Parathyroid adenoma (tissue), 2 donors: ENCODE data around the gene DNASE1L1.

Source experiments
- H2AFZ ChIP-seq: fragments of 300-600 bp; sonication (generic); one replicate; pipeline ENCODE4 v1.7.0; 2017; ENCODE audit warnings: antibody characterized with exemption, mild to moderate bottlenecking
- H3K27ac ChIP-seq: fragments of 300-600 bp; sonication (generic); one replicate; pipeline ENCODE4 v1.7.0; 2017
- H3K27me3 ChIP-seq: fragments of 300-600 bp; sonication (generic); one replicate; pipeline ENCODE4 v1.7.0; 2017; ENCODE audit warnings: low read length; ENCODE audit not compliant: control insufficient read depth, insufficient read depth
- H3K36me3 ChIP-seq: fragments of 300-600 bp; sonication (generic); one replicate; pipeline ENCODE4 v1.7.0; 2017; ENCODE audit warnings: low read length; ENCODE audit not compliant: control insufficient read depth, insufficient read depth
- H3K4me1 ChIP-seq: fragments of 300-600 bp; sonication (generic); one replicate; pipeline ENCODE4 v1.7.0; 2017; ENCODE audit warnings: control low read depth
- H3K4me2 ChIP-seq: fragments of 300-600 bp; sonication (generic); one replicate; pipeline ENCODE4 v1.7.0; 2017; ENCODE audit warnings: low read length
- H3K4me3 ChIP-seq: fragments of 300-600 bp; sonication (generic); one replicate; pipeline ENCODE4 v1.7.0; 2017; ENCODE audit warnings: low read depth, low read length
- H3K79me2 ChIP-seq: fragments of 300-600 bp; sonication (generic); one replicate; pipeline ENCODE4 v1.7.0; 2017; ENCODE audit warnings: control low read depth
- H3K9ac ChIP-seq: fragments of 300-600 bp; sonication (generic); one replicate; pipeline ENCODE4 v1.7.0; 2017; ENCODE audit warnings: mild to moderate bottlenecking
- H3K9me3 ChIP-seq: fragments of 300-600 bp; sonication (generic); one replicate; pipeline ENCODE4 v1.7.0; 2017; ENCODE audit warnings: low read length; ENCODE audit not compliant: control insufficient read depth
- CTCF ChIP-seq: fragments of 300-600 bp; sonication (generic); IDR thresholded peaks from one replicate; pipeline ENCODE4 v1.7.0; 2017; ENCODE audit warnings: antibody characterized with exemption, mild to moderate bottlenecking
- donor health status: primary hyperparathyroidism.

Gene DNASE1L1

GRCh38 chrX:154411981-154412340 is 2.9 kb upstream of the DNASE1L1 start:
- Histone ChIP-seq H3K4me3 (peak overlapping the region; percentile 68), H3K79me2 (no peaks in the 10 kb centered on the region), H2AFZ (peak overlapping the region; percentile 89), H3K27me3 (no peaks in the 10 kb centered on the region), H3K27ac (peak overlapping the region; percentile 85), H3K9ac (peak overlapping the region; percentile 67), H3K36me3 (no peaks in the 10 kb centered on the region), H3K9me3 (no peaks in the 10 kb centered on the region), H3K4me2 (peak overlapping the region; percentile 54), H3K4me1 (peaks cover 2% of the 10 kb centered on the region)
- no peak for TF ChIP-seq CTCF

- H3K9me3 ChIP-seq = no peaks in the 10 kb centered on the region
- H3K4me1 ChIP-seq = peaks cover 2% of the 10 kb centered on the region
- no peak overlapping the region for H3K4me3 ChIP-seq
- H2AFZ ChIP-seq = peak overlapping the region; percentile 90
- no peaks in the 10 kb centered on the region for H3K36me3 ChIP-seq
- peak overlapping the region; percentile 12 for H3K4me2 ChIP-seq
- H3K79me2 ChIP-seq = no peaks in the 10 kb centered on the region
- H3K27ac ChIP-seq = peak overlapping the region; percentile 68
- H3K27me3 ChIP-seq = no peaks in the 10 kb centered on the region
- no peak for TF ChIP-seq CTCF
- H3K9ac ChIP-seq = no peak overlapping the region
These were observed 314 bp downstream of the DNASE1L1 start for GRCh38 chrX:154408659-154409221.

GRCh38 chrX:154404625-154405192 is 4.3 kb downstream of the DNASE1L1 start:
- Histone ChIP-seq H3K36me3 (no peaks in the 10 kb centered on the region), H3K4me2 (no peak overlapping the region), H3K79me2 (no peaks in the 10 kb centered on the region), H3K4me3 (no peak overlapping the region), H3K9ac (no peak overlapping the region), H3K27me3 (no peaks in the 10 kb centered on the region), H3K27ac (no peak overlapping the region), H2AFZ (no peak overlapping the region), H3K9me3 (no peaks in the 10 kb centered on the region), H3K4me1 (no peaks in the 10 kb centered on the region)
- no peak for TF ChIP-seq CTCF

GRCh38 chrX:154403858-154404257 is 5.2 kb downstream of the DNASE1L1 start:
- no peak overlapping the region for H3K27ac ChIP-seq
- H3K9ac ChIP-seq = no peak overlapping the region
- H3K79me2 ChIP-seq = no peaks in the 10 kb centered on the region
- no peak overlapping the region for H3K4me3 ChIP-seq
- no peaks in the 10 kb centered on the region for H3K9me3 ChIP-seq
- no peak for TF ChIP-seq CTCF
- no peaks in the 10 kb centered on the region for H3K36me3 ChIP-seq
- no peak overlapping the region for H2AFZ ChIP-seq
- H3K27me3 ChIP-seq = no peaks in the 10 kb centered on the region
- no peaks in the 10 kb centered on the region for H3K4me1 ChIP-seq
- no peak overlapping the region for H3K4me2 ChIP-seq

- Histone ChIP-seq H3K4me2 (no peak overlapping the region), H2AFZ (no peak overlapping the region), H3K27ac (no peak overlapping the region), H3K9ac (no peak overlapping the region), H3K4me3 (no peak overlapping the region), H3K27me3 (no peaks in the 10 kb centered on the region), H3K9me3 (no peaks in the 10 kb centered on the region), H3K4me1 (no peaks in the 10 kb centered on the region), H3K79me2 (no peaks in the 10 kb centered on the region), H3K36me3 (no peaks in the 10 kb centered on the region)
- TF ChIP-seq CTCF = no peak
These were observed 5.9 kb downstream of the DNASE1L1 start for GRCh38 chrX:154403192-154403591.
